GM12873 (cell line): ENCODE results near the gene SNRNP27.

ENCODE experiments used
- CTCF ChIP-seq: IDR thresholded peaks from 2 replicates; pipeline ENCODE4 v1.5.1; 2012; ENCODE audit warnings: low read depth, mild to moderate bottlenecking, moderate library complexity, low read length, control low read depth; ENCODE audit not compliant: insufficient read depth; ENCODE audit errors: missing control alignments

SNRNP27 gene

GRCh38 chr2:69943843-69944525, 50.2 kb downstream of the SNRNP27 start:
- no peak for TF ChIP-seq CTCF

DNA sequence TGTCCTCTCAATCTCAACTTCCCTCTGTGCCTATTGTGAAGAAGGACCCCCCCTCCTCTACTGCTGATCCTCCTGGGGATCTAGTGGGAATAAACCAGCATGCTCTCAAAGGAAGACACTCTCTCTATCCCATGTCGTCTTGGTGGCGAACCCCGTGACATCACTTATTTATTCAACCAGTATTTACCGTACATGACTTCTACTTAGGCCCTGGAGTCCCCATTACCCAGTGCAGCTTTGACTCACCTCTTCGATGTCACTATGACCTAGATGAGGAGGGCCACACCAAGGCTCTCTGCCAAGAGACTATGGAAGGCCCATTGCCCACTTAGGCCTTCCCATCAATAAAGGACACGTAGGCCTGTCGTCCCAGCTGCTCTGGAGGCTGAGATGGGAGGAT, 51.0 kb downstream of the SNRNP27 start:
- no peak for TF ChIP-seq CTCF

DNA sequence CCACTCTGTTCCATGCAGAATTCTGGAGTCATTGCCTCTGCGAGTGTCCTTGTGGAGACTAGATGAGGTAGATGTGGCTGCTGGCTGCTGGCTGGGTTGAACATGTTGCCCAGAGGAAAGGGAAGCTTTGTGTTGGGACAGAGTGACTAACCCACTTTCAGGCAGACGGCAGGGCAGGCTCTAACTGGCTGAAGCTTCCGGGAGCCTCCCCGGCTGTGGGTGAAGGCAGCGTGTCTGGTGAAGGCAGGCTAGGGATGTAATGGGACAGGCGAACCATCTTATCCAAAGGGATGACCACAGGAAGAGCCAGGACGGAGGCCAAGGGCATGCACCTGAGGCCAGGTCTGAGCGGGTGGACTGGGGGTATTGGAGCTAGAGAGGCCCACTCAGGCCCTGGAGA, 51.7 kb downstream of the SNRNP27 start:
- TF ChIP-seq CTCF, result no peak

- no peak for TF ChIP-seq CTCF
Measured at GRCh38 chr2:69945941-69946340, 52.2 kb downstream of the SNRNP27 start.

- TF ChIP-seq CTCF, result no peak
Measured at GRCh38 chr2:69946351-69947324, 52.9 kb downstream of the SNRNP27 start.

GRCh38 chr2:69947325-69947931, 53.7 kb downstream of the SNRNP27 start:
- TF ChIP-seq CTCF, result no peak

DNA sequence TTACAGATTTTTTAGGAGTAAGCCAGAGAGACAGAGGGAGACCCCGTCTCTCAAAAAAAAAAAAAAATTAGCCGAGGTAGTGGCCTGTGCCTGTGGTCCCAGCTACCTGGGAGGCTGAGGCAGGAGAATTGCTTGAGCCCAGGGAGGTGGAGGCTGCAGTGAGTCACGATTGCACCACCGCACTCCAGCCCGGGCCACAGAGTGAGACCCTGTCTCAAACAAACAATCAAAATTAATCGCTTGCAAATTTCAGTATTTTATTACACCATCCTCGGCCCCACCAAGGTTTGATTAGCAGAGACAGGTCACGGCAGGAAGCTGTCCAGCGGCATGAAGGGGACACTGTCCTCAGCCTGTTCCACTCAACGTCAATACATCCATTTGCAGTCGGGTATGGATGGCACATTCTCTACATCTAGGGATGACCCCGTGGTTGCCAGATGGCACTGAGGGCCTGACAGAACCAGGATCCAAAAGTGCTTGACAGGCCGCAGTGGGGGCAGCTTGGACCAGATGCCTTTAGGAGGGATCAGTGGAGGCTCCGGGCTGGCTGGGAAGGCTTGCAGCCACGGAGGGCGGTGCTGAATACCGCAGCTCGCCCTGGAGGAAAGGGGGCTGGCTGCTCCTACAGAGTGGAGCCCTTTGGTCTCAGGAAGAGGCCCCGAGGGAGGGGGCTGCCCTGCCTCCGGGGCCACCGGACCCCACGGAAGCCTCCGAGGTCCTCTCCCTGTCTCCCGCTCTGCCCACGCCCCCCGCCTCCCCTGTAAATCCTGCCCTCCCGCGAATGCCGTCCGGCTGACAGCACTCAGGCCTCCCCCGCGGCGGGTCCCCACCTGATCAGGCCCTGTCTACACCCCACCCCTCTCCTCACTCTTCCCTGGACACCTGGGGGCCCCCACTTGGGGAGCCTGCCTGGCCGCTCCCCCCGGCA, 54.5 kb downstream of the SNRNP27 start:
- no peak for TF ChIP-seq CTCF
